ENCODE results near the gene RGS6.
"Not testable (repeated sequence)": the region's sequence is repeated elsewhere in the genome, so short reads cannot be mapped to it uniquely, and the experiment has no call there.

Gene RGS6

DNA sequence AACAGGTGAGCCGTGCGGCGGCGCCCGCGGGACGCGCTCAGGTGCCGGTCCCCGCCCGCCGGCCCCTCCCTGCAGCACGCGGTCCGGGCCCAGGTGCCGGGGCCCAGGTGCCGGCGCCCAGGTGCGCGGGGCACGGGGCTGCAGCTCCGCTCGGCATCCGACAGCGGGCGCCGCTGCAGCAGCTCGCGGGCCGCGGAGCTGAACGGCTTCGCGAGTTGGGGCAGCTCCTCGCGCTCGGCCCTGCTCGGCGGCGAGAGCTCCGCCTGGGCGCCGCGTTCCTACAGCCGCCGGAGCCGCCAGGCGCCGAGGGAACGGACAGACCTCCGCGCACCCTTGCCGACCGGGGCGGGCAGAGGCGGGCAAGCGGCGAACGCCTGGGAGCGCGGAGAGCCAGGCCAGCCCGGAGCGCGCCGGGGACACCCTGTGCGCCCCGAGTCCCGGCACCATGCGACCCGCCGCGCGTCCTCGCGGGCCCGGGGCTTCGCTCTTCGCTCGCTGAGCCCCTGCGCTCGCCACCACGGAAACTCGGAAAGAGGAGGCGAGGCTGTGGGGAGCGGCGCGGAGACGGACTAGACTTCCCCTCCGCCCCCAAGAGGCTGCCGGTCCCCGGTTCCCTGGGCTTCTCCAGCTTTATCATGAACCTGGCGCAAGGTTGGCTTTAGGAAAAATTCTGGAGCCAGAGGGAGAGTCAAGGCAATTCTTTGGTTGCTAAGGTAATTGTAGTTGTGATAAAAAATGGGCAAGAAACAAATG, at the start of gene RGS6:
Gene RGS6 (plus strand): TSS at position 201 of the 753 bp plus-strand sequence.
- DNase-seq (ENCODE audit: low read depth): no peak

DNA sequence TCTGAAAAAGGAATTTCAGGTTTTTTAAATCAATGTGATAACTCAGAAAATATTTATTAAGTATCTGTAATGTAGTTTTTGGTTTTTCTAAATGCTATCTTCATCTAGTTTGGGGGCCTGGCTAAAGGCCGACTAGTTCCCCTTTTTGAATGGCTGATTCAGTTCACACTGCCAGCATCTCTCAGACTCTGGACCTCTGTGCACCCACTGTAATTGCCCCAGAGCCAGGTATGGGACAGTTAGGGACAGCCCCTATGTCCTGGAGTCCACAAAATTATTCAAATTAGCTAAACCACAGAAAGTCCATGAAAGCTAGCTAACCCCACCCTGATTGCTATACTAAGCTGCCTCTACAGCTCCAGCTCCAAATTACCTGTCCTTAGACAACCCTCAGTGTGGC, 49.1 kb upstream of the RGS6 start:
- DNase-seq (ENCODE audit: low read depth): no peak

DNA sequence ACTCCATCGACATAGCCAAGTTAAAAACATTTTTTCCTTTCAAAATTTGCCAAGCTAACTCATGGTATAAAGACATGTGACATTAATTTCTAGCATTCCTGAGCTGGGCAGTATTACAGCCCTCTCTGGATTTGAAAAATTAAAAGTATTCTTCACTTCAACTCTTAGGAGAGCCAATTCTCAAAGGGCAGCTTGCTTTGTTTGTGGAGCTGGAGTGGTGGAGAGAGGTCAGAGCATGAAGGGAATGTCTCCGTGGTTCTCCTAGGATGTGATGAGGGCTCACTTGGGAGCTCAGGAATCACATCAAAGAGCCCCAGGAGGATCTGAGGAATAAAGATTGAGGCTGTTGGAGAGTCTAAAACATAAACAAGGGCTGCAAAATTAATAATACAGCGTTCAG, 46.9 kb upstream of the RGS6 start:
- DNase-seq (ENCODE audit: low read depth): no peak

GRCh38 chr14:71887802-71888201, 44.4 kb upstream of the RGS6 start:
- DNase-seq (ENCODE audit: low read depth): peak; percentile 5

DNA sequence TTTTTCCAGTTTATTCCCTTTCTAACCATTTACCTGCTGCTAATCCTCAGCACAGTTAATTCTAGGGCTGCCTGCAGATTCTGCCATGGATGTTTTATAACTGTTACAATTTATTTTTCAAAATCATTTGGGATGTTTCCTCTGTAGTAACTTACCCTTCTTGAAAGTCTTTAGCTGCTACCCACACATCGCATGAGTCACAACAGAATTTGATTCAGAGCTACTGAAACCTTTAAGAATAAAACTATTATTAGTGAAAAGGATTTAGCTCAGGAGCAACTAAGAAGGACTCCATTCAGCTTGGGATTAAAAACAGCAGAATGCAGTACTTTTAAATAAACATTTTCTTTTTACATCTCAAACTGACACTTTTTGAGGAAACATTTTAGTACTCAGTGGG, 41.7 kb upstream of the RGS6 start:
- no peak for DNase-seq (ENCODE audit: low read depth)

GRCh38 chr14:71891185-71891584, 41.0 kb upstream of the RGS6 start:
- DNase-seq (ENCODE audit: low read depth): no peak

- no peak for DNase-seq (ENCODE audit: low read depth)
Measured at GRCh38 chr14:71891970-71892369, 40.3 kb upstream of the RGS6 start.

GRCh38 chr14:71905031-71905430, 27.2 kb upstream of the RGS6 start:
- no peak for DNase-seq (ENCODE audit: low read depth)

DNA sequence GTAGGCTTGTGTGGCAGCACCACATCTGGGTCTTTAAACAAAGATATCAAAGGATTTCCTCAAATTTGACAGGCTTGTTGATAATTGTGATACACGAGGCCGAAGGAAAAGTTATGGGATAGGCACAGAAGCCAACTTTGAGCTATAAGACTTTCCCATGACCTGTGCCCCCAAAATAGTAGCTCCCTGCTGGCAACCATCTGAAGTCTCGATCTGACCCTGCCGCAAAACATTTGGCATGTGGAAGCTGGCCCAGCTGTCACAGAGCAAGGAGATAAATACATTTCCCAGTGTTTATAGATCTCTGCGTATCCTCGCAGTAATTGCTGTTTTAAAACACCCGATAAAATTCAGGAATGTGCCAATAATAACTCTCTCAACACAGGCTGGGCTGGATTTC, 26.4 kb upstream of the RGS6 start:
- no peak for DNase-seq (ENCODE audit: low read depth)

DNA sequence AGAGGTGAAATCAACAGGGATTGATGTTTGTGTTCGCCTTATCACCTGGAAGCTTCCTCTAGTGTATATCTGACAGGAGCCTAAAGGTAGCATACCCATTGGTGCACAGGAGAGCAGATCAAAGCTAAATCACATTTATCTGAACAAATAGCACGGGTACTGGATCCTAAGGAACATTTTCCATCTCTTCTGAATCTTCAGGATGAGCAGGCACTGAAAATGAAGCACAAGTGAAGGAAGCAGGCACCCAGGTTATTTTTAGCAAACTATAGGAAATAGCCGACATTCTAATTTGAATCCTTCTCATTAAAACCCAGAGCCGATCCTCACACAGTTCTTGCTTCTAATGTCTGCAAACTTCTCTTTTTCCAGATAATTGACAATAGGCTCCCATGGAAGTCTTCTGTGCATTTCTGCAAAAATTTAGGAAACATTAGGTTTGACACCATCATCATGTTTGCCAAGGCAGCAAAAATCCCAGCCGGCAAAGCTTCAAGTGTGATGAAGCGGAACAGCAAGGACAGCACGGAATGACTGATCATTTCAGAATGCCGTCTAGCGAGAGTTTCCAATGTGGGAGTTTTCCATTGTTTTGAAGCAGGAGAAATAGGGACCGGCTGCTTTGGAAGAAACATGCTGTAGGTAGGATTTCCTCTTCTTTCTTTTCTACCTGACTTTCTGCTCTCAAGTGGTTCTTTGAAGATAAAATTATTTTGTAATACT, 24.3 kb upstream of the RGS6 start:
- no peak for DNase-seq (ENCODE audit: low read depth)

GRCh38 chr14:71911669-71912068, 20.6 kb upstream of the RGS6 start:
- no peak for DNase-seq (ENCODE audit: low read depth)

- DNase-seq (ENCODE audit: low read depth): no peak
Measured at GRCh38 chr14:71913342-71913741, 18.9 kb upstream of the RGS6 start.

DNA sequence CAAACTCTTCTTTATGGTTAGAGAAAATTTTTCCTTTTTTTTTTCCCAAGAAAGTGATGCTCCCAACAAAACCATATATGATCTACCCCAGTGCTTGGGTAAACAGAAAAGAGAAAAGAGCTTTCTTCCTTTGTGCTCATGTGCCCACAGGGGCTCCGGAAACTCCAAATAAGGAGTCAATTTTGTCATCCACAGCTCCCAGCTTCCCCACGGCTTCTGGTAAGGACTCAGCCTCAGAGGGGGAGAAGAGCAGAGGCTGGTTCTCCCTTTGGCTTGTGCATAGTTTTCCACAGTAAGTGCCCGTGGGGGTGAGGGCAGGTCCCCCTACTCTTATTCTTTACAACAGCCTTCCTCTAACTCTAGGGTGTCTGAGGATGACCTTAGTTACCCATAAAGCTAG, 13.3 kb upstream of the RGS6 start:
- no peak for DNase-seq (ENCODE audit: low read depth)

GRCh38 chr14:71923513-71923912, 8.7 kb upstream of the RGS6 start:
- DNase-seq (ENCODE audit: low read depth): no peak

DNA sequence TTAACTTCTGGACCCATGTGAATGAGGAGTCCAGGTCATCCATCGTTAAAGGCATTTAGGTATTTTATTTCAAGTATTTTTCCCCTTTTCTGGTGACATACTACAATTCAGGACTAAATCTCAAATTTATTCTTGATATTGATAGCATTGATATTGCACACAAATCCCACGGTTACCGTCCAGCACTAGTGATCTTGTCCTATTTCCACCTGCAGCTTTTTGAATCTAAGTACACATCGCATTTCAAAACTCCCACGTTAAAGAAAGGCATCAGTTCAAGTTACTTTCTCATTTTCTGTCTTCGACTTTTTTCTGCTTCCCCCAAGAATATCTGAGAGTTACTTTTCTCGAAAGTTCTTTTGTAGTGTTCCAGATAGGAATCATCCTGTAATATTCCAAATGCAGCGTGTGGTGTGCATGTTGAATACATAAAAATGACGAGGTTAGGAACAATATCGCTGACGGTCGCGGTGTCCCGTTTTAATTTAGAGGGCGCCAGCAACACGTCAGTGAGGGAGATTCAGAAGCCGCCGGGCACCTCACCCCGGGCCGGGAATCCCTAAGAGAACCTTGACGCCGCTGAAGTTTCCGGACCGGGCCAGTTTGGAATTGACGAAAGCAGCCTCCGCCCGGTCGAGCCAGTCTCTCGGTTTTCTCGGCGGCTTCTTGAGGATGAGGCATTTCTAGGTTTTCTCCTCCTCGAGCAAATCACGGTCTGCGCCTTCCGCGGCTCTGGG, 569 bp upstream of the RGS6 start:
- no peak for DNase-seq (ENCODE audit: low read depth)

GRCh38 chr14:71933001-71933587, 865 bp downstream of the RGS6 start:
- no peak for DNase-seq (ENCODE audit: low read depth)

DNA sequence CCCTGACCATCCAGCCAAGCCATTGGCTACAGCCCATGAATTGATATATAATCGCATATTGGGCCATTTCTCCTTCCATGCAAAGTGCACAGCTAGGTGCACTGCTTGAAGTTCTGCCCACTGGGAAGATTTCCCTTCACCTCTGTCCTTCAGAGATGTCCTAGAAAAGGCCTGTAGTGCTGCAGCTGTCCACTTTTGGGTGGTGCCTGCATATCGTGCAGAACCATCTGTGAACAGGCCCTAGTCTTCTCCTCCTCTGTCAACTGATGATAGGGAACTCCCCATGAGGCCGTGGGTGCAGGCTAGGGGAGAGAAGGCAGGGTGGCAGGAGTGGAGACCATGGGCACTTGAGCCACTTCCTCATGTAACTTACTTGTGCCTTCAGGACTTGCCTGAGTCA, 6.0 kb downstream of the RGS6 start:
- DNase-seq (ENCODE audit: low read depth): peak; percentile 57

DNA sequence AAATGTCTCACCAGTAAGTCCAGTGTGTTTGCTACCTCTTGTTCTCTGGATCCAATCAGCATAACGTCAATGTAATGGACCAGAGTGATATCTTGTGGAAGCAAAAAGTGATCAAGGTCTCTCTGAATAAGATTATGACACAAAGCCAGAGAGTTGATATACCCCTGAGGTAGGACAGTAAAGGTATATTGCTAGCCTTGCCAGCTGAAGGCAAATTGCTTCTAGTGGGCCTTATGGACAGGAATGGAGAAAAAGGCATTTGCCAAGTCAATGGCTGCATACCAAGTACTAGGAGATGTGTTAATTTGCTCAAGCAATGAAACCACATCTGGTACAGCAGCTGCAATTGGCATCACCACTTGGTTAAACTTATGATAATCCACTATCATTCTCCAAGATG, 7.1 kb downstream of the RGS6 start:
- not testable (repeated sequence) for DNase-seq (ENCODE audit: low read depth)

- not testable (repeated sequence) for DNase-seq (ENCODE audit: low read depth)
Measured at GRCh38 chr14:71940500-71940899, 8.3 kb downstream of the RGS6 start.

- not testable (repeated sequence) for DNase-seq (ENCODE audit: low read depth)
Measured at GRCh38 chr14:71941616-71942015, 9.4 kb downstream of the RGS6 start.

DNA sequence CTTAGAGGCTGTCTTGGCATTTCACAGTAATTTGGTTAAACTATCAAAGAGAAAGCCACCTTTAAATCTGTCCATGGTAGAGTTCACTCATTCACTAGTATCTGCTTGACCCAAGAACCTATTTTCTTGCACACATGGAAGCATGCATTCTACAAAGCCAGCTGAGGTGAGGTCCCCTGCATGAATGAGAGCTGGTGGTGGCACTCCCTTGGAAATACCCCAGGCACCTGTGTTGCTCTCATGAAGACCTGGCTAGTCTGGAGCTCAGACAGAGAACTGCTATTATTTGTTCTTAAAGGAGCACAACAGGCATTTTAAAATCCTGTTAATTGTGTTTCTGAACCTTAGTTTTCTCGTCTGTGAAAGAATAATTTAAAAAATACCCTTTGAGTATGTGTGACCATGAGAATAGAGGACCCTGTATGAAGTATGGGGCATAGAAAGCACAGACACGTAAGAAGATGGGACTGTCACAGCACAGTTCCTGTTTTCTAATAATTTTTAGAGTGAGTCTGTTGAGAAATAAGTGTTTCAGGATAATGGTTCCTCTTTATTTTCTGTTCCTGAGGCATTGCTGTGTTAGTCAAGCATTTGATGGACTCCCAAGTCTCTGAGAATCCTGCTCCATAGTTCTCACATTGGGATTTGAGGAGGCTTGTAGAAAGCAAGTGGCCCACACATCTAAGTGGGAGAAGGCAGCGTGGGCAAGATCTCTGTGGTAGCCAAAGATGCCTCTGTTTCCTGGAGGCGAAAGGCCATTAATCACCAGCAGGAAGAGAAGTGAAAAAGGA, 10.9 kb downstream of the RGS6 start:
- no peak for DNase-seq (ENCODE audit: low read depth)

DNA sequence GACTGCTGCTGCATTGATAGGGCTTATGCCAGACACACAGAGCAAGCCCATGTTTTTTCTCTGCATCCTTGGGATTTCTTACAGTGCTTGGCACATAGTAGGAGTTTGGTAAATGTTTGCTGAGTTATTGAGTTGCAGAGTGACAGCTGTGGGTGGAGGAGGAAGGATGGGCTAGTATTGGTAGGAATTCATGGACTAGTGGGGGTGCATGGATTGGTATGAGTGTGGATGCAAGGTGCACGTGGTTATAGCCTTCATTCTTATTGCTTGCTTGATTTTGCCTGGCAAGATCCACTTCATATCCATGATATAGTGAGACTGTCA, 11.4 kb downstream of the RGS6 start:
- peak; percentile 74 for DNase-seq (ENCODE audit: low read depth)
